Activated T-helper 9 cell treated with anti-CD3 and anti-CD28 coated beads, Interleukin-2, amount 50 U/mL, for 16 hours (primary cell): ENCODE measurements around the gene POLR3GL.

ENCODE experiments used
- DNase-seq: peaks from one replicate; pipeline ENCODE4 v3.0.0-alpha.2; 2020; ENCODE audit warnings: low read depth

POLR3GL gene

GRCh38 chr1:145992958-145993617 is 28.6 kb downstream of the POLR3GL start:
- no peak for DNase-seq

GRCh38 chr1:145993618-145994390 is 29.3 kb downstream of the POLR3GL start:
- DNase-seq, result no peak

GRCh38 chr1:145994391-145995120 is 30.1 kb downstream of the POLR3GL start:
- no peak for DNase-seq

GRCh38 chr1:145995148-145995881 is 30.8 kb downstream of the POLR3GL start:
- DNase-seq, result no peak

GRCh38 chr1:145995964-145996432 is 31.5 kb downstream of the POLR3GL start:
- no peak for DNase-seq

- peak; percentile 91 for DNase-seq
These were observed 32.0 kb downstream of the POLR3GL start, which contains the start of gene TXNIP for GRCh38 chr1:145996433-145997015. Gene TXNIP (minus strand): TSS chr1:145996579. CDS start chr1:145996266, 313 bp downstream.

GRCh38 chr1:145997016-145997717 is 32.7 kb downstream of the POLR3GL start:
- DNase-seq, result peak; percentile 30

GRCh38 chr1:145997718-145998023 is 33.2 kb downstream of the POLR3GL start:
- no peak for DNase-seq

GRCh38 chr1:145999321-146000024 is 35.0 kb downstream of the POLR3GL start:
- DNase-seq, result no peak

- DNase-seq, result no peak
These were observed 37.2 kb downstream of the POLR3GL start for GRCh38 chr1:146001709-146002108.

- no peak for DNase-seq
These were observed 43.1 kb downstream of the POLR3GL start for GRCh38 chr1:146007489-146008133.

- DNase-seq, result no peak
These were observed 45.7 kb downstream of the POLR3GL start for GRCh38 chr1:146010126-146010738.

- DNase-seq, result no peak
These were observed 48.4 kb downstream of the POLR3GL start for GRCh38 chr1:146012703-146013558.

- DNase-seq, result no peak
These were observed 49.1 kb downstream of the POLR3GL start for GRCh38 chr1:146013559-146013922.

GRCh38 chr1:146016891-146017290 is 52.4 kb downstream of the POLR3GL start:
- no peak for DNase-seq

GRCh38 chr1:146019231-146020057 is 55.0 kb downstream of the POLR3GL start:
- DNase-seq, result no peak
